GM18520 (cell line): ENCODE results near the gene DMBX1.

Experiments used
- ATAC-seq: cut with Tn5 transposase; IDR thresholded peaks from one replicate; pipeline ENCODE4 v1.9.1; 2021; ENCODE audit not compliant: unreplicated experiment

Gene DMBX1

DNA sequence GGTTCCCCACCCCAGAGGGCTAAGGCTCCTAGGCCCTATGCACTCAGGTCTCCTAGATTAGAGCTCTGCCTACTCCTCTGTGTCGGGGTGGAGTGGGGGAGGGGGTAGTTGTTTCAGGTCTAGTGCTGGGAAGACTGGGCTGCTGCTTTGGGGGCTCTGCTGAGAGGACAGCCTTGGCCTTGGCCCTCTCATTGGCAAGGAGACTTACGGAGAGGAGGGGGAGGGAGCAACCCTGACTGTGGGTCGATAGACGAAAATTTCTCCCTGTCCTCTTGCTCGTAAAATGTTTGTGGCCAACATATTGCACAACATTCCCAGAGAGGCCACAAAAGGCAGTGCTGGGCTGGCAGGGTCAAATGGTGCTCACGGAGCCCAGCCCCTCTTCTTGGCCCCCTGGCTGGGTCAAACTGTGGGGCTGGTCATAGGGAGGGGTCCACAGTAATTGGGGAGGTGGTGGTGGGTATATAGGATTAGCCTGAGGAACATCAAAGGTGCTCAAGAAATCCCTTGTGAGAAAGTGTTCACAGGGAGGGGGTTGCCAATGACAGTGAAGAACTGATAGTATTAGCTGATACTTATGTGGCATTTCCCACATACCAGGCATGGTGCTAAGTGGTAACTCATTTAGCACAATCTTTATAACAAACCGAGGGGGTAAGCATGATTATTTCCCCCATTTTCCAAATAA lies 8.5 kb upstream of the DMBX1 start:
- no peak for ATAC-seq

DNA sequence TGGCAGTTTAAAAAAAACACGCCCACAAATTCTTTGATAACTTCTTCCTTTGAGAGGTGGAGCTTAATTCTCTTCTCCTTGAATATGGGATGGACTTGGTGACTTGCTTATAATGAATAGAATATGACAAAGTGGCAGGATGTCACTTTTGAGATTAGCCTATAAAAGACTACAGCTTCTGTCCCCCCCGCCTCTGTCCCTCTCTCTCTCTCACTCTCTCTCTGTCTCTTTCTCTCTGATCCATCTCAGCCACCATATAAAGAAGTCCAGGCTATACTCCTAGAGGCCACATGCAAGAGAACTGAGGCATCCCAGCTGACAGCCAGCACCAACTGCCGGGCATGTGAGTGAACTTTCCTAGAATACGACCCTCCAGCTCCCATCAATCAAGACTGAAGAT lies 7.7 kb upstream of the DMBX1 start:
- no peak for ATAC-seq

DNA sequence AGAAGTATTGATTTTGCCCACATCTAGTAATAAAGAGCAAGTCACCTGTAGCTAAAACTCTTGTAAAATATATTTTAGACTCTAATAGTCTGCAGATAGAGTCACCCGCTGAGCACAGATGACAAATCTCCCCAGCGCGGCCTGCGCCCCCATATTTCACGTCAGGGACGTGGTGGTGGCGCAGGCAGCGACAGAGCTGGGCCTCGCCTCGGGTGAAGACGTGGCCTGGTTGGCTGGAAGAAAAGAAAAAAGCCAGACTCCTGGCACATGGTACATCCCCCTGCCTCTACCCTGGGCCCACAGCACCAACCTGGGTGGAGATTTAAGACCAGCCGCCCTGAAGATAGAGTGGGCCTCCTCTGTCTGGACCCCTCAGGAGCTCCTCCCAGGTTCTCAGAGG lies 6.0 kb upstream of the DMBX1 start:
- no peak for ATAC-seq

DNA sequence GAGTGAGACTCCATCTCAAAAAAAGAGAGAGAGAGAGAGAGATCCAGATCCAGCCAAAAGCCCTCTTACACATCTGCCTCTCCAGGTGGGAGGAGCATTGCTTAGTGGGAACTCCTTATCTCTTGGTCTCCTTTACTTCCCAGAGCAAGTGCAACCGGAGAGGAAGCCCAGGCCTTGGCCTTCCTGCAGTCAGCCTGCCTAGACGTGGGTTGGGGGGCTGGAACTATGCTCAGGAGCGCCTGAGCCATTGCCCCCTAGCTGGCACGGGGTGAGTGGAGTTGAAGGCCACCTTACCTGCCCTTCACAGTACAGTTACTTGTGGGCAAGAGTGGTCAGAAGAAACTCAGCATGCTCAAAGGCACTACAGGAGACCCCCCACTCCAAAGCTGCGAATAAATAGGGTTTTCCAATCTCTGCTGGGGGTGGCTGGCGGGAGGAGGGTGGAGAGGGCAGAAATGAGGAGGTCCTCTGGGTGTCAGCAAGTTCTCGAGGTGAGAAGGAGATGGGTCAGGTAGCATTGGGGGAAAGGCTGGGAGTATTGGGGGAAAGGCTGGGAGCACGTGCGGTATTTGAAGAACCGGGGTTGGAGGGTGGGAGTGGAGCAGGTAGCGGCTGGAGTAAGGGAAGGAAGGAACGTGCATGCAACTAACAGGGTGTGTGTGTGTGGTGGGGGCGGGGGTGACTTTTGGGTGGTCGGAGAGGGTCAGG lies 4.7 kb upstream of the DMBX1 start:
- ATAC-seq: no peak

GRCh38 chr1:46485564-46486431 lies 3.8 kb upstream of the DMBX1 start:
- no peak for ATAC-seq

DNA sequence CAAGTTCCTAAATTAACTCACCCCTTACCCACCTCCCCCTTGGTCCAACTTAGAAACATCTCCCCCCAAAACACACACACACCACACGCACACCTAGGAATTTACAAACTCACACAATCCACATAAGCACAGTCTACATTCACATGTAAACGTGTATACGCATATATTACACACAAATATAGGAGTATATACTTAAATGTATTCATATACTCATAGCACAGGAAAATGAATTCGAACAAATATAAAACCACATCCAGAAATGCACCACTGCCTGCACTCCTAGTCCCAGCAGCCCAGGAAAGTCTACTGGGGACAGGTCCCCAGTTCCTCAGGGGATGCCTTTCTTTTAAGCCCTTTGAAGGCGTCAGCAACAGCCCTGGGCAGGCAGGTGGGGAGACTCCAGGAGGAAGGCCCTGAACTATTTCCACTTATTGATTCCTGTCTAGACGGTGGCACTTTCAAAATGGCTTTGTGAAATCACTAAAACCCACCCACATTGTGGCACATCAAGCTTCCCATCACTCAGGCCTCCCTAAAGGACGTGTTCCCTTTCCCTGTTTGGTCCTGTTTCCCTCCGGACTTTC lies 3.1 kb upstream of the DMBX1 start:
- no peak for ATAC-seq

DNA sequence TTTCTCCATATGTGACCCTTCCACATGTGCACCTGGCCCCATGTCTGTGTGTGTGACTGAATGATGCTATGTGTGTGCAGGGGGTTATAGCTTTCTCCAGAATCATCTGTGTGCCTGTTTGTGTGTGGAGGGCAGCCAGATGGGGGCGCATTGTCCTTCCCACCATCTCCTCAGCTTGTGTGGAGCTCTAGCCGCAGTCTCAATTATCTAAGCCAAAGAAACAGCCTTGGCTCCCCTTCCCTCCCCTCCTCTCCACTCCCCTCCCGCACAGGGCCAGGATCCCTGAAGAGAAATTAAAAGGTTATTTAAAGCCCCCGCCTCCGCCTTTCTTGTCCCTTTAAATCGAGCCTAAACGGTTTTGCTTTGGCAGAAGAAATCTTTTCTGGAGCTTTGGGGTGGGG lies 1.8 kb upstream of the DMBX1 start:
- no peak for ATAC-seq

DNA sequence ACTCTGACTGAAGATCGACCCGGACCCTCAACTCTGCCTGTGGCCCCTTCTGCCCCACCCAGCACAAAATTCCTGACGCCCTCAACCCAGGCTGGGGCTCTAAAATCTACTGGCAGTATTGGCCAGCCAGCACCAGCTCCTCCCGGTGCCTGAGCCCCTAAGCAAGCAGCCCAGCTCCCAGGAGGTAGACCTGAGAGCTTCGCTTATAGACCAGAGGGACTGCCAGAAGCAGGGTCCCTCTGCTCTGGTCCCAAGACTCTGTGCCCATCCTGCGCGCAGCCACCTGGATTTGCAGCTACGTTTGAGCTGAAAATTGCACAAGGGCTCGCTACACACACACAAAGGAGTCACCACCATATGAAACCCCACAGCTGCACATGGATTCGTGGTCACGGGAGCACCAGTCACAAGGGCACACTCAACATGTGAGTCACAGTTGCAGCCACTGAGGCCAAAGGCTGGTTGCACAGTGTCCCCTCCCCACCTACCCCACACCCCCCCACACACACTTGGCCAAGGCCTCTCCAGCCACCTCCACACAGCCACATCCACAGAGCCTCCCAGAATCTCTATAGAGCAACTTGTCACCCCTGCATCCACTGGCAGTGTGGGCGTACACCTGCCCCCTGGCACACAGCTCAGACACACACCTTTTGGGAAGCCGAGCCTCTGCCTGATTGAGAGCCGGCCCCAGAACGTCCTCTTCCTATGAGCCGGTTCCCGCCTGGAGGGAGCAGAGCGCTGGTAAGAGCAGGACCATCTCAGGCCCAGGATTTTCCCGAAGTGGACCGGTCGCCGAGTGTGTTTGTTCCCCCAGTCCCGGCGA lies 1.1 kb upstream of the DMBX1 start:
- no peak for ATAC-seq

DNA sequence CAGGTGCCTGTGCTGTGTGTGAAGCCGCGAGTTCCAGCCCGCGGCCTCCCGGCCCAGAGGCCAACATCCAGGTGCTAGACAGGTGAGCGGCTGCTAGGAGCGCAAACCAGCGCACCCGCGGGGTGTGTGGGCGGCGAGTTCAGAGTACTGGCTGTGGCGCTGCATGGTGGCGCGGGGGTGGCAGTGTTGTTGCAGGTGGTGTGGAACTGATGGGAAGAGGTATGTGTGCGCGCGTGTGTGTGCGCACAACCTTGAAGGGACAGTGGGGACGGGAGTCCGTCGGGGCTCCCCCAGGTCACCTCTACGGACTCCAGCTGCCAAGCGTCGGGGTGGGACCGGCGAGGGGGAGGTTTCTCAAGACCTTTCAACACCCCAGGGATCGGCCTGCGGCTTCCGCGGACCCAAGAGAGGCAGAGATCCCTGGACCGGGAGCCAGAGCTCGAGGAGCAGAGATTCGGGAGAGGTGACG lies 433 bp upstream of the DMBX1 start:
- no peak for ATAC-seq

GRCh38 chr1:46490406-46490655 lies 695 bp downstream of the DMBX1 start:
- ATAC-seq: no peak

DNA sequence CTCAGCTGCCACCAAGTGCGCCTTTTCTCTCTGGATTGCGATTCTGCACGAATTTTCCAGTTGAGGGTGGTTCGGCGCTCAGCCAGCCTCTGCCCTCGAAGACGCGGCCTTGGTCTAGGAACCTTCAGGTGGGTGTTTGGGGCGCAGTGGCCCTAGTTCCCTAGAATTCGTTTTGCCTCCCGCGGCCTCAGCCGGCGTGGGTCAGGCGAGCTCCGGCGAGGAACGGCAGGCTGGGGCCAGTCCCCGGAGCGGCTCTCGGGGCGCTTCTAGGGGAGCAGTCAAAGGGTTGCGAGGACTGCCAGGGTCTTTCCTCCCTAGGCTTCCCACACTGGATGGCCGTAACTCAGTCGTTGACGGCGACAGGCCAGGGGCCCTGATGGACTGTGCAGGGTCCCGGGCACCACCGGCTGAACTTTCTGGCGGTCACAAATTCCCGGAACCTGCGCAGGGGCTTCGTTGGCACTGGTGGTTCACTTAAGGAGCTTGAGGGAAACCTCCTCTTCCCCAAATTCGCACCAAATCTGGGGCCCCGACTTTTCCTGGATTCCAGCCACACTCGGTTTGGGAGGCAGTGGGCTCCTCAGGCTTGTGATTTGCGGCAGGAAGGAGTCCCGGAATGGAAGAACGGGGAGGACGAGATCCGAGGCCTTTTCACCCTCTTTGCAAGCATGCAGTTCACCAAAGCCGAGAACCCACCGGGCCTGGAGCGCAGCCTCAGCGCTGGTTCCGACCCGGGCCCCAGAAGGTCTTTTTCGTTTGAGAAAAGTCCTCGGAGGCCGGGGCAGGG lies 1.2 kb downstream of the DMBX1 start:
- no peak for ATAC-seq

DNA sequence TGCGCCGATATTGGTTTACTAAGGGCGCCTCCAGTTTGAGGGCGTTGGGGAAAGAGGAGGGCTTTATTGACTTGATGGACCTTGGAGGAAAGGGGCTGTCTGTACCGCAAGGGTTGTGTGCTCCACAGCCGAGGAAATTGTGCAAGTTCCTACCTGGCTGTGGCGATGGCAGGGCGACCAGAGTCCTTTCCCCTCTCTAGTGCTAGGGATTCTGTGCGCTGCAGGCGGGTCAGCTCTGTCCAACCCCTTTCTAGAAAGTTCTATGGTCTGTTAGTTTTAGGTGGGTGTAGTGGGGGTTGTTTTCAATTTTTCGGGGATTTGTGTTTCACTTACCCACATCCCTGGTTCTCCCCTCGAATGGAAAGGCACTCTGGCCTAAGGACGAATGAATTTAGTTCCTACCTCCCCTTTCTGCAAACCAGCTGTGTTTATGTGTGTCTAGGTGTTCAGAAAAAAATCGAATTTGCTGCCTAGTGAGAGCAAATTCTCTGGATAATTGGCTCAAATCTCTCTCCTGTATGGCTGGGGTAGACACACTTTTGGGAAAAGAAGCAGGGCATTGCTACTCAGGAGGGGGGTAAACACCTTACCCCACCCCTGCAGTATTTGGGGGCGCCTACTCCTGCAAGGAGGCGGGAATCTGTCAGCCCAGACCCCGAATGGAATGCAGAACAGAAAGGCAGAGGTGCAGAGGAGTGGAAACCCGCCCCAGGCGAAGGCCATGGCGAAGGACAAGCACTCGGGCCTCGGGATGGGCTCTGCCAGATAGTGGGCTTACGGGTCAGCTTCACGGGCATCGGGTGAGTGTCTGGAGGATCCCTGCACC lies 2.0 kb downstream of the DMBX1 start:
- no peak for ATAC-seq

DNA sequence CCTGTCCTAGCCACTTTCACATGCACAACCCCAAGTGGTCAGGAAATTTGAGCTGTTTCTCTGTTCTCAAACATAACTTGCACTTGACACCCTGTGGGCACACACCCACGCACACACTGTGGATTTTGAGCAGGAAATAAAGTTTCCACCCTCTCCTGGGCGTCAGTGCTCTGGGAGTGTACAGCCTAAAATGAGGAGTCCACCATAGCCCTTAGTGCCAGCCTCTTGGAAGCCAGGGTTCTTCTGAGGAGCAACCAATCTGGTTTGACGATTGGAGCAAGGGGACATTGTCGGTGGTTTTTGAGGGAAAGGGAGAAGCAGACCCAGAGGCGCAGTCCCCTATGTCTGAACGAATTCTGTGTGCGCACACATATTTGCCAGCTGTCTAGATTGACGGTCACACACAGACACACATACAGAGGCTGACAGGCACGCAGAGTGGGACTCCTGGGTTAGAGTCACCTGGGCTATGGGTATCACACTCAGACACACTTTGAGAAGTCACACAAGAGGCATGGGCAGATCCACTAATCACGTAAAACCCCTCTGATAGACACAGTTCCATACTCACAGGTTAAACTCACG lies 2.7 kb downstream of the DMBX1 start:
- no peak for ATAC-seq

DNA sequence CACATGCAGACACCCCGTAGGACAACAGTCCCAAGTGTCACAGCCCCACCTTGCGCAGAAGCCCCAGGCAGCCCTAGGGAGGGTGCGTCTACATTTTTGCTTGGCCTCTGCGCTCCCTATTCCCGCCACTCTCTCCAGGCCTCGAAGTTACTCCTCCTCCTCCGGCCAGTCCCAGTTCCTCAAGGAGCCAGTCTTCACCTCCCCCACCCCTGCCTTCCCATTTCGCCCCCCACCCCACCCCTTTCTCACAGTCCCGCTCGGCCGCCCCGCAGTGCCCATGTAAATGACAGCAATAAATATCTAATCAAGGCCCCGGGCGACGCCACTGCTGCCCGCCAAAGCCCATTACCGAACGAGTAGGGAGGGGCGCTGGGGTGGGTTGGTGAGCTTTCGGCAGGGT lies 3.2 kb downstream of the DMBX1 start:
- ATAC-seq: no peak

DNA sequence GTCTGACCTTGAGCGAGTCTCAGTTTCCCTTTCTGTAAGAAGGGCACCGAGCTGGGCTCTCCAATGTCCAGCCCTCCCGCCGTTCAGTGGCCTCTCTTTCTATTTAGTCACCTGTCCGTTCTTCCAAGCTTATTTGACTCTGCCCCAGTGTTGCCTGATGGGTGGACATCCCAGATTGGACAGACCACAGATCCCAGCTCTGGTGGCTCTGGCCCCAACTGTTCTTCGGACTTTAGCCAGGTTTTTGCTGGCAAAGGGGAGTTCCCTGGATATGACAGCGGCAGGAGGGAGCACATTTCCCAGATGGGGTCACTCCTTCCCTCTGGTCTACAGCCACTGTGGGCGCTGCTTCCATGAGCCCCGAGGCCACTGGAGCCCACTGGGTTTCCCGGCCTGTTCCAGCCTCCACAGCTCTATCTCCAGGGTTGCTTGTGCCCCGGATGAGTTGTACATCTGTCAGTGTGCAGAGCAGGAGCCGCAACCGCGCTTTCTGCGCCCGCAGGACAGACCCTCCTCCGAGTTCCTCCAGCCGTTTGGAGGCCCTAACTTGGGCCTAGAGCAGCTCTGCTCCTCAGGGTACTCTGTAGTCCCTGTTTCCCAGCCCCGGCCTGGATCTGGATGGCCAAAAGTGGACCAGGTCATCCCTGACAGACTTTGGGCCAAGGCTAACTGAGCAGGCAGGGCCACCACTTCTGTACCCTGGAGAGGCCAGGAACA lies 3.8 kb downstream of the DMBX1 start:
- no peak for ATAC-seq

- no peak for ATAC-seq
These were observed 5.3 kb downstream of the DMBX1 start for GRCh38 chr1:46494910-46495309.

DNA sequence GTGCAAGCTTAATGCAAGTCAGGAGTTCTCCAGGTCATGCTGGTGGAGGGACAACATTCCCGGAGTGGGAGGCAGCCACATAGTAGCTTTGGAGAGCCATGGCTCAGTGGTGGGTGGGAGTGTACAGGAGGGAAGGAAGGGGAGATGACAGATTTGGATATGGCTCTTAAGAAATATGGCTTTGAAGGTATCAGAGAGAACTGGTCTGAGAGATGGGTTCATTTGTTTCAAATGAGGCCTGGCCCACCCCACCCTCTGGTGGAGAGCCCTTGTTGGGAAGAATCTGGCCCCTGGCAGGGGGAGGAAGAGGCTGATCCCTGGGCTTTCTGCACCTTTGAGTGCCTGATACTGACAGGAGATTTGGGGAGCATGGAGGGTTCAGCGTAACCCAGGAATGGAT lies 6.1 kb downstream of the DMBX1 start:
- no peak for ATAC-seq

GRCh38 chr1:46496505-46496904 lies 6.9 kb downstream of the DMBX1 start:
- ATAC-seq: no peak
